LNCaP clone FGC (cell line): ENCODE measurements around the gene SEC31B.

Experiments used
- DNase-seq: peaks from one replicate; pipeline ENCODE4 v3.0.0-alpha.2; 2011; ENCODE audit warnings: low read depth
- H3K4me3 ChIP-seq: 2 replicates; pipeline ENCODE4 v1.5.1; 2011; ENCODE audit warnings: mild to moderate bottlenecking, low read depth, low read length, control low read depth
- CTCF ChIP-seq: IDR thresholded peaks from 2 replicates; pipeline ENCODE4 v1.5.1; 2012; ENCODE audit warnings: mild to moderate bottlenecking; ENCODE audit not compliant: control insufficient read depth, insufficient read depth; ENCODE audit errors: extremely low read depth

Gene SEC31B

GRCh38 chr10:100522945-100523344 is 3.3 kb upstream of the SEC31B start:
- DNase-seq: no peak
- H3K4me3 ChIP-seq: no peak overlapping the region
- no peak for TF ChIP-seq CTCF

GRCh38 chr10:100522107-100522801 is 2.6 kb upstream of the SEC31B start:
- H3K4me3 ChIP-seq: no peak overlapping the region
- no peak for TF ChIP-seq CTCF
- no peak for DNase-seq

- no peak overlapping the region for H3K4me3 ChIP-seq
- no peak for DNase-seq
- no peak for TF ChIP-seq CTCF
Observed at GRCh38 chr10:100520811-100521210, 1.1 kb upstream of the SEC31B start.

- DNase-seq: no peak
- peak; percentile 62 for TF ChIP-seq CTCF
- H3K4me3 ChIP-seq: no peak overlapping the region
Observed at GRCh38 chr10:100518761-100519241, 860 bp downstream of the SEC31B start.

GRCh38 chr10:100516847-100517246 is 2.8 kb downstream of the SEC31B start:
- no peak for DNase-seq
- no peak for TF ChIP-seq CTCF
- no peak overlapping the region for H3K4me3 ChIP-seq

GRCh38 chr10:100515612-100516011 is 4.0 kb downstream of the SEC31B start:
- no peak overlapping the region for H3K4me3 ChIP-seq
- DNase-seq: no peak
- no peak for TF ChIP-seq CTCF
